ENCODE results near the gene KRT73. TPM values are rescaled to one million over a fixed set of nuclear protein-coding genes. Genes with fewer than 3 reads are reported as not detected.

The KRT73 gene
- total RNA-seq, 1 experiment from 2014 or later, result not detected

GRCh38 chr12:52666471-52666870 lies 48.1 kb upstream of the KRT73 start:
- no peaks in the 10 kb centered on the region for H3K4me1 ChIP-seq (ENCODE audit: insufficient read depth, low read length)
- H4K5ac ChIP-seq (ENCODE audit: insufficient read length, low read depth, low read length), result no peak overlapping the region
- no peaks in the 10 kb centered on the region for H3K79me2 ChIP-seq (ENCODE audit: insufficient read depth, low read length)
- no peak overlapping the region for H3K23ac ChIP-seq (ENCODE audit: insufficient read length, low read depth, low read length)
- no peaks in the 10 kb centered on the region for H4K20me1 ChIP-seq (ENCODE audit: control insufficient read depth, insufficient read depth, insufficient read length)
- H2BK5ac ChIP-seq (ENCODE audit: insufficient read length, low read length), result no peak overlapping the region
- no peaks in the 10 kb centered on the region for H3K9me3 ChIP-seq (ENCODE audit: control insufficient read depth, low read depth, low read length)
- H3K79me1 ChIP-seq (ENCODE audit: insufficient read depth, low read depth, low read length, poor library complexity, severe bottlenecking), result no peaks in the 10 kb centered on the region
- H3K4me2 ChIP-seq (ENCODE audit: insufficient read depth, insufficient read length, low read length), result no peak overlapping the region
- H2AFZ ChIP-seq (ENCODE audit: low read length), result no peak overlapping the region
- Mint-ChIP-seq H3K4me1 (no peaks in the 10 kb centered on the region; a peak in 1 of 4 replicates), H3K27me3 (ENCODE audit: low read depth) (peaks cover 27% of the 10 kb centered on the region), H3K9me3 (no peaks in the 10 kb centered on the region), H3K4me3 (no peak overlapping the region), H3K27ac (no peak overlapping the region), H3K36me3 (ENCODE audit: insufficient read depth in 1 of 3, low read depth in 3 of 3) (no peaks in the 10 kb centered on the region)
- no peak overlapping the region for H3T11ph ChIP-seq (ENCODE audit: low read length)
- H4K8ac ChIP-seq (replicated peaks; ENCODE audit: insufficient read length, low read depth, low read length), result no peak overlapping the region
- no peak overlapping the region for H3K56ac ChIP-seq (ENCODE audit: insufficient read length, low read depth, low read length)
- no peak overlapping the region for H3K18ac ChIP-seq (ENCODE audit: insufficient read length, low read depth, low read length)
- no peak overlapping the region for H3K9ac ChIP-seq (ENCODE audit: extremely low read depth, insufficient read length, low read length)
- H3K4ac ChIP-seq (ENCODE audit: low read depth, low read length), result no peak overlapping the region
- H3K27me3 ChIP-seq (ENCODE audit: insufficient read depth, low read length), result no peaks in the 10 kb centered on the region
- DNase-seq, result no peak
- H2BK12ac ChIP-seq (ENCODE audit: insufficient read length, low read depth, low read length), result no peak overlapping the region
- no CpG with 5 or more reads among the region's 3 CpGs for WGBS (ENCODE audit: extremely low coverage, insufficient read length, low lambda C conversion rate)
- H2BK20ac ChIP-seq (ENCODE audit: low read depth, low read length, poor library complexity, severe bottlenecking), result no peak overlapping the region
- H3K14ac ChIP-seq (ENCODE audit: insufficient read depth, low read length), result no peak overlapping the region
- H4K91ac ChIP-seq (ENCODE audit: insufficient read length, low read depth, low read length), result no peak overlapping the region
- no peak overlapping the region for H2BK120ac ChIP-seq (ENCODE audit: low read depth, low read length, poor library complexity, severe bottlenecking)
- H3K23me2 ChIP-seq (ENCODE audit: insufficient read length, low read depth, low read length, poor library complexity, severe bottlenecking), result no peaks in the 10 kb centered on the region
- no peak overlapping the region for H2AK5ac ChIP-seq (ENCODE audit: insufficient read length, low read length)
- H2BK15ac ChIP-seq (ENCODE audit: low read depth, low read length), result no peak overlapping the region
- TF ChIP-seq CTCF (conservative IDR thresholded peaks at IDR 0.05), result no peak
- H3K27ac ChIP-seq (ENCODE audit: insufficient read length, low read depth, low read length), result no peak overlapping the region
